Fibroblast of villous mesenchyme (primary cell): ENCODE measurements around the gene GJC1. TPM values are rescaled to one million over a fixed set of nuclear protein-coding genes. Genes with fewer than 3 reads are reported as not detected.
A peak's percentile ranks its signal among the peaks of the same experiment; 100 is the strongest.

ENCODE experiments used
- DNase-seq: peaks from one replicate; pipeline ENCODE4 v3.0.0-alpha.2; 2010; ENCODE audit warnings: low read depth
- H3K4me3 ChIP-seq: 2 replicates; pipeline ENCODE4 v1.5.1; 2011; ENCODE audit warnings: low read depth, mild to moderate bottlenecking, low read length
- total RNA-seq: library from RNA; depleted of rRNA; stranded (reverse); fragments of >200 nt; gene quantifications from 2 replicates; pipeline ENCODE4 v1.2.3, GENCODE V29; 2012
- TF ChIP-seq, protein P1 (sequence below): IDR thresholded peaks from 2 replicates; pipeline ENCODE4 v1.5.1; 2012; ENCODE audit warnings: low read depth, mild to moderate bottlenecking, low read length; ENCODE audit not compliant: insufficient read depth

Gene GJC1
- total RNA-seq, 1 donor = 30.2 TPM

DNA sequence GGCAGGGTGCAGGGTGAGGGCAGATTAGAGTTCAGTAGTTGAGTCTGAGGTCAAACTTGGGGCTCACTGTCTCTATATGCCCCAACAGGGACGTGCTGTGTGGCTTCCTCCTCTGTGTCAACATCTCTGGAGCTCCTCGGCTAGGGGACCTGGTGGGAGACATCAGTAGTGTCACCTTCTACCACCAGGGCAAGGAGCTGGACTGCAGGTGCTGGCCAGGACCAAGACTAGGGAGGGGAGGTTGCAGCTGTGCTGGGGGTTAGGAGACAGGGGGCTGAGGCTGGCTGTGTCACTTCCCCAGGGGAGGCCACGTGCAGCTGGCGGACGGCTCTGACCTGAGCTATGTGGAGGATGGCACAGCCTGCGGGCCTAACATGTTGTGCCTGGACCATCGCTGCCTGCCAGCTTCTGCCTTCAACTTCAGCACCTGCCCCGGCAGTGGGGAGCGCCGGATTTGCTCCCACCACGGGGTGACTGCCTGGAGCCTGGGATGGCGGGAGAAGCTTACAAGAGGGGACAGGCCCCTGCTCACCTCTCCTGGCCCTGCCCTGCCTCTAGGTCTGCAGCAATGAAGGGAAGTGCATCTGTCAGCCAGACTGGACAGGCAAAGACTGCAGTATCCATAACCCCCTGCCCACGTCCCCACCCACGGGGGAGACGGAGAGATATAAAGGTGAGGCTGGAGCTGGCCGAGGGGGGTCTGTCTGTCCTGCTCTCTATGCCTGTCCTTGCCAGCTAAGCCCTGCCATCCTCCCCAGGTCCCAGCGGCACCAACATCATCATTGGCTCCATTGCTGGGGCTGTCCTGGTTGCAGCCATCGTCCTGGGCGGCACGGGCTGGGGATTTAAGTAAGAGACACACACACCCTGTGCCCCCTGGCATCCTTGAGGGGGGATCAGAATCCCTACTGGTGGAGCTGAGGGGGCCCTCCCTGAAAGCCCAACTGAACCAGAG lies 52.4 kb downstream of the GJC1 start:
- no peak for DNase-seq
- no peak overlapping the region for H3K4me3 ChIP-seq
- TF ChIP-seq, protein P1, sequence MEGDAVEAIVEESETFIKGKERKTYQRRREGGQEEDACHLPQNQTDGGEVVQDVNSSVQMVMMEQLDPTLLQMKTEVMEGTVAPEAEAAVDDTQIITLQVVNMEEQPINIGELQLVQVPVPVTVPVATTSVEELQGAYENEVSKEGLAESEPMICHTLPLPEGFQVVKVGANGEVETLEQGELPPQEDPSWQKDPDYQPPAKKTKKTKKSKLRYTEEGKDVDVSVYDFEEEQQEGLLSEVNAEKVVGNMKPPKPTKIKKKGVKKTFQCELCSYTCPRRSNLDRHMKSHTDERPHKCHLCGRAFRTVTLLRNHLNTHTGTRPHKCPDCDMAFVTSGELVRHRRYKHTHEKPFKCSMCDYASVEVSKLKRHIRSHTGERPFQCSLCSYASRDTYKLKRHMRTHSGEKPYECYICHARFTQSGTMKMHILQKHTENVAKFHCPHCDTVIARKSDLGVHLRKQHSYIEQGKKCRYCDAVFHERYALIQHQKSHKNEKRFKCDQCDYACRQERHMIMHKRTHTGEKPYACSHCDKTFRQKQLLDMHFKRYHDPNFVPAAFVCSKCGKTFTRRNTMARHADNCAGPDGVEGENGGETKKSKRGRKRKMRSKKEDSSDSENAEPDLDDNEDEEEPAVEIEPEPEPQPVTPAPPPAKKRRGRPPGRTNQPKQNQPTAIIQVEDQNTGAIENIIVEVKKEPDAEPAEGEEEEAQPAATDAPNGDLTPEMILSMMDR = no peak

DNA sequence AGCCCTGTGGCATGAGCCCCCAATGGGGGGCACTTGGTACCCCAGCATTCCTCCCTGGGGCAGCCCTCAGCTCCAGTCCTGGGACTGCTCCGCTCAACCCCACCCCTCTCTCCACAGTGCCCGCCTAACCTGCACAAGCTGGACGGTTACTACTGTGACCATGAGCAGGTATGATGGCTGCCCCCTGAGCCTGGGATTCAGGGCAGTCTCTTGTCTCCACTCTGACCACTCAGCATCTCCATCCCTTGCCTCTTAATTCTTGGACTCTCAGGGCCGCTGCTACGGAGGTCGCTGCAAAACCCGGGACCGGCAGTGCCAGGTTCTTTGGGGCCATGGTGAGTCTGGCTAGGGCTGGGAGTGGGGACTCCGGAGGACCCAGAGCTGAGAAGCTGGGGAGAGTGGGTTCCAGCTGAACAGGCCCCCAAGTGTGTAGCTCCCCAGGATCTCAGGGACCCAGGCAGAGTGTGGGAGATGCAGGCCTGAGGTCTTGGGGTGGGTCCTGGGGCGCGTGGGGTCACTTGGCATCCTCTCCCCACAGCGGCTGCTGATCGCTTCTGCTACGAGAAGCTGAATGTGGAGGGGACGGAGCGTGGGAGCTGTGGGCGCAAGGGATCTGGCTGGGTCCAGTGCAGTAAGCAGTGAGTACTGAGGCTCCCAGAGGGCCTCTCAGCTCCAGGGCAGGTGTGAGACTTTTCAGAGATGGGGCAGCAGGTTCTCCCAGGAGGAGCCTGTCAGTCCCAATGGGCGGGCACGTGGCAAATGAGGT lies 53.3 kb downstream of the GJC1 start:
- no peak overlapping the region for H3K4me3 ChIP-seq
- TF ChIP-seq, protein P1 = no peak
- DNase-seq = no peak

DNA sequence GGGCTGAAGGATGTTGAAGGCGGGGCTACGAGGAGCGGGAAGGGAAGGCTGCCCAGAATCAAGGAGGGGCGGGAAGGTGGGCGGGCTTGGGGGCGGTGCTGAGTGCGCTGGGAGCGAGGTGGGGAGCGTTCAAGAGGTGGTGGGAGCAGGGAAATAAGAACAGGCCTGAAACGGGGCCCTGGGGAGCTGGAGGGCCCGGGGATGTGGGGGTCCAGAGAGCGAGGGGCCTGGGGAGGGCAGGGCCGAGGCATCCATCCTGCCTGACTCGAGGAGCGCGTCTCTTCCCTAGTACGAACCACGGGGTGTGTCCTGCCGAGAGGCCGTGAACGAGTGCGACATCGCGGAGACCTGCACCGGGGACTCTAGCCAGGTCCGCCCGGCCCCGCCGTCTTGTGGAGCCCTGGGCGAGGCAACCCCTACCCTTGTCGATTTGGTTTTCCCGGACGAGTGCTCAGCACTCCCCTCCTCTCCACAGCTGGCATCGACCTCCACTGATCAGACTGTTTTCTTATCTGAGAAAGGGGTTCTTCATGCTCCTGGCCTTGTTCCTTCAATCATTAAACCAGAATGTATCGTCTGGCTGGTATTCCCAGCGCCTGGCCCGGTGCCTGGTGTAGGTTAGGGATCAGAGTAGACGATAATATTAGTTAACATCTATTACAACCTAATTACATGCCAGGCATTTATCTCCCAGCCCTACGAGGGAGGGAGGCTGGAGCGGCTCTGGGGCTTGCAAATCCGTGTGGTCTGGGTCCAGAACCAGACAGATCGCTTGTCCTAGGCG lies 54.1 kb downstream of the GJC1 start:
- TF ChIP-seq, protein P1 = no peak
- peak overlapping the region; percentile 79 for H3K4me3 ChIP-seq
- DNase-seq = no peak

DNA sequence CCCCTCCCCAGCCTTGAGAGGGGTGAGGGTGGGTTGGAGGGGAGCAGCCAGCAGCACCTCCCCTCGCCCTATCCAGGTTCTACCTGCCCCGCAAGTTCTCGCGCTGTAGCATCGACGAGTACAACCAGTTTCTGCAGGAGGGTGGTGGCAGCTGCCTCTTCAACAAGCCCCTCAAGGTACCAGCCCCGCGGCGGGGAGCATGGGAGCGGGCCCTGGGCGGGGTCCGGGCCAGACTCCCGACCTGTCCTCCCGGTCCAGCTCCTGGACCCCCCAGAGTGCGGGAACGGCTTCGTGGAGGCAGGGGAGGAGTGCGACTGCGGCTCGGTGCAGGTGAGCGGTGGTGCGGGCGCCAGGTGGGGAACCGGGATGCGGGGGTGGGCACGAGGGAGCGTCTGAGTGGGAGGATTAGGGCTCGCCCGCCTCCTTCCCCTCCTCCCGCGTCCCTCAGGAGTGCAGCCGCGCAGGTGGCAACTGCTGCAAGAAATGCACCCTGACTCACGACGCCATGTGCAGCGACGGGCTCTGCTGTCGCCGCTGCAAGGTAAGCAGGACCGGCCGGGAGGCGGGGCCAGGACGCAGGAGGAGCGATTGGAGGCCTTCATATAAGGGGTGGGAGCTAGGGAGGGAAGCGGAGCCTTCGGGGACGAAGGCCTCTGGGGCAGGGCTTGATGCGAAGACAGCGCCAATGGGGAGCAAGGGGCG lies 54.8 kb downstream of the GJC1 start:
- TF ChIP-seq, protein P1 = no peak
- H3K4me3 ChIP-seq = peak overlapping the region; percentile 79
- DNase-seq = peak; percentile 97

DNA sequence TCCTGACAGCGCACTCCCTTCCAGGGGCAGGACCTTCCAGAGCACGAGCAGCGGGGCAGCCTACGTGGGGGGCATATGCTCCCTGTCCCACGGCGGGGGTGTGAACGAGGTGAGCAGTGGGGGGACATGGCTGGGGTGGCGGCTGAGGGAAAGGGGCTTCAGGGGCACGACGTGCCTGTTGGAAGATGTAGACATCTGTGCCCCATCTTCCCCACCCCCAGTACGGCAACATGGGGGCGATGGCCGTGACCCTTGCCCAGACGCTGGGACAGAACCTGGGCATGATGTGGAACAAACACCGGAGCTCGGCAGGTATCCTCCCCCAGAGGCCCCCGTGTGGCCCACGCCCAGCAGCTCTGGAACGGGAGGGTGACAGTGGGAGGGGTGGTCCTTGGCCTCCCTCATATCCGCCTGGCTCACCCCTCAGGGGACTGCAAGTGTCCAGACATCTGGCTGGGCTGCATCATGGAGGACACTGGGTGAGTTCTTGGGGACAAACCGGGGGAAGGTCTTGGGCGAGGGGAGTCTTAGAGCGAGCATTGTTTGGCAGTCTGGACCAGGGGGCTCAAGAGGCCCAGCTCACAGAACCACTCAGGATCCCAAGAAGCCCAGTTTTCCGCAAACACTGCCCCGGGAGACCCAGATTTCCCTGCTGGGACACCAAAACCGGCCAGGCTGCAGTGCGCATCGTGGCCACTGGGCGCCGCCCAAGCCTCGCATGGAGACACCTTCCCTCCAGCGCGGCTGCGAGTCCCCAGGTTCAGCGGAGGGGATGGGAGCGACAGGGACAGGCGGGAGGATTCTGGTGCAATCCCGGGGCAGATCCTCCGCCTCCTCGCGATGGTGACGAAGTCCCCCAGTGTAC lies 55.6 kb downstream of the GJC1 start:
- peak overlapping the region; percentile 79 for H3K4me3 ChIP-seq
- DNase-seq = peak; percentile 65
- TF ChIP-seq, protein P1 = peak; percentile 100
